H1 (cell line): ENCODE measurements around the gene GPR35. TPM values are rescaled to one million over a fixed set of nuclear protein-coding genes. Genes with fewer than 3 reads are reported as not detected.

ENCODE experiments used
- CTCF ChIA-PET: fragments of 300-600 bp; sonication (Branson Sonifier 250); formaldehyde crosslinking; loops from one replicate; lab custom pipeline; 2021; ENCODE audit not compliant: partially characterized antibody; lab: Charles Lee
- POLR2A ChIA-PET: fragments of 300-600 bp; sonication (Branson Sonifier 250); formaldehyde crosslinking; loops from one replicate; lab custom pipeline; 2021; ENCODE audit warnings: inconsistent platforms; ENCODE audit not compliant: partially characterized antibody; lab: Charles Lee
- DNase-seq, 2 experiments: peaks; one replicate each; pipeline versions ENCODE4 v3.0.0 to v3.0.0-alpha.2; 2010 to 2022; ENCODE audit warnings: low spot score in 2 of 2, low read depth in 1 of 2, mixed read lengths in 1 of 2
- FAIRE-seq: peaks from 2 replicates; lab custom pipeline; 2011; peaks lifted over from hg19 to GRCh38; lab: Jason Lieb, UNC
- H2AFZ ChIP-seq: 2 replicates; pipeline ENCODE4 v1.8.1; 2012; ENCODE audit warnings: low read length, inconsistent platforms
- H2AK5ac ChIP-seq: 2 replicates; pipeline ENCODE4 v1.6.1; 2013; ENCODE audit warnings: low read depth, low read length
- H2BK120ac ChIP-seq: replicated peaks from 2 replicates; pipeline ENCODE3; 2013; ENCODE audit warnings: low read depth, low read length, inconsistent platforms
- H2BK12ac ChIP-seq: 2 replicates; pipeline ENCODE4 v1.6.1; 2013; ENCODE audit warnings: low read depth, low read length
- H2BK15ac ChIP-seq: 2 replicates; pipeline ENCODE4 v1.6.1; 2013; ENCODE audit warnings: low read length
- H2BK20ac ChIP-seq: 2 replicates; pipeline ENCODE4 v1.6.1; 2013; ENCODE audit warnings: low read length
- H2BK5ac ChIP-seq: 2 replicates; pipeline ENCODE4 v1.6.1; 2013; ENCODE audit warnings: low read depth, low read length
- H3K14ac ChIP-seq: 2 replicates; pipeline ENCODE4 v1.6.1; 2013; ENCODE audit warnings: inconsistent platforms; ENCODE audit not compliant: insufficient read length
- H3K18ac ChIP-seq: 2 replicates; pipeline ENCODE4 v1.6.1; 2013; ENCODE audit warnings: low read length; ENCODE audit errors: extremely low read depth
- H3K23ac ChIP-seq: 2 replicates; pipeline ENCODE4 v1.6.1; 2013; ENCODE audit warnings: inconsistent platforms; ENCODE audit not compliant: insufficient read length
- H3K23me2 ChIP-seq: 2 replicates; pipeline ENCODE4 v1.6.1; 2013; ENCODE audit warnings: low read depth, low read length
- H3K27ac ChIP-seq: 2 replicates; pipeline ENCODE4 v1.6.1; 2011; ENCODE audit warnings: low read depth, low read length, inconsistent platforms
- H3K27me3 ChIP-seq, 4 experiments: replicated peaks in 1 of 4; 1 replicate in 1 of 4; 2 replicates in 3 of 4; pipeline versions ENCODE4 v1.6.1 to v1.8.1; 2011 to 2013; ENCODE audit warnings: low read length in 3 of 4, mild to moderate bottlenecking in 3 of 4, inconsistent platforms in 2 of 4, mixed read lengths in 2 of 4, moderate library complexity in 1 of 4; ENCODE audit not compliant: control insufficient read depth in 3 of 4, insufficient read depth in 3 of 4; ENCODE audit errors: extremely low read depth in 1 of 4
- H3K36me3 ChIP-seq, 4 experiments: 2 replicates each; pipeline versions ENCODE4 v1.6.1 to v1.8.1; 2011 to 2013; ENCODE audit warnings: mild to moderate bottlenecking in 4 of 4, low read length in 3 of 4, moderate library complexity in 2 of 4, control low read depth in 1 of 4, inconsistent platforms in 1 of 4; ENCODE audit not compliant: insufficient read depth in 4 of 4, control insufficient read depth in 2 of 4
- H3K4ac ChIP-seq: replicated peaks from 2 replicates; pipeline ENCODE3; 2013; ENCODE audit warnings: low read length, low read depth, mixed read lengths, inconsistent platforms; ENCODE audit not compliant: insufficient read length
- H3K4me1 ChIP-seq, 4 experiments: replicated peaks in 1 of 4; 1 replicate in 1 of 4; 2 replicates in 3 of 4; pipeline versions ENCODE4 v1.6.1 to v1.8.1; 2011 to 2013; ENCODE audit warnings: low read length in 3 of 4, inconsistent platforms in 2 of 4, mixed read lengths in 1 of 4; ENCODE audit not compliant: insufficient read depth in 4 of 4, control insufficient read depth in 3 of 4
- H3K4me2 ChIP-seq, 2 experiments: 2 replicates each; pipeline versions ENCODE4 v1.6.1 to v1.8.1; 2011 to 2013; ENCODE audit warnings: low read depth in 2 of 2, low read length in 2 of 2, control low read depth in 1 of 2, inconsistent platforms in 1 of 2, mild to moderate bottlenecking in 1 of 2; ENCODE audit not compliant: insufficient read depth in 1 of 2
- H3K4me3 ChIP-seq, 4 experiments: fragments of 200-600, 300-600 bp in 1 of 4; sonication (generic), shearing (Covaris generic), sonication (Bioruptor Twin) in 1 of 4; 2 replicates each; pipeline versions ENCODE4 v1.5.1 to v1.8.1; 2011 to 2016; ENCODE audit warnings: low read length in 4 of 4, low read depth in 3 of 4, control low read depth in 2 of 4, inconsistent platforms in 2 of 4, mild to moderate bottlenecking in 2 of 4, mixed read lengths in 1 of 4, moderate library complexity in 1 of 4; ENCODE audit not compliant: insufficient read depth in 2 of 4; ENCODE audit errors: extremely low read depth in 1 of 4
- H3K56ac ChIP-seq: replicated peaks from 2 replicates; pipeline ENCODE3; 2013; ENCODE audit warnings: low read depth, mild to moderate bottlenecking, mixed read lengths, low read length, inconsistent platforms; ENCODE audit not compliant: insufficient read length
- H3K79me1 ChIP-seq: 2 replicates; pipeline ENCODE4 v1.6.1; 2013; ENCODE audit warnings: low read depth, low read length, control low read depth
- H3K79me2 ChIP-seq, 2 experiments: 2 replicates each; pipeline versions ENCODE4 v1.6.1 to v1.8.1; 2012 to 2013; ENCODE audit warnings: low read length in 2 of 2, mild to moderate bottlenecking in 2 of 2, inconsistent platforms in 1 of 2; ENCODE audit not compliant: insufficient read depth in 2 of 2, control insufficient read depth in 1 of 2
- H3K9ac ChIP-seq, 4 experiments: replicated peaks in 1 of 4; 1 replicate in 1 of 4; 2 replicates in 3 of 4; pipeline versions ENCODE4 v1.6.1 to v1.8.1; 2011 to 2013; ENCODE audit warnings: low read depth in 3 of 4, low read length in 3 of 4, control low read depth in 2 of 4, mild to moderate bottlenecking in 2 of 4, moderate library complexity in 2 of 4, inconsistent platforms in 1 of 4; ENCODE audit errors: extremely low read depth in 1 of 4
- H3K9me3 ChIP-seq, 2 experiments: 2 replicates each; pipeline versions ENCODE4 v1.6.1 to v1.8.1; 2012 to 2013; ENCODE audit warnings: mild to moderate bottlenecking in 2 of 2, moderate library complexity in 2 of 2, control low read depth in 1 of 2, inconsistent platforms in 1 of 2, low read depth in 1 of 2, low read length in 1 of 2, mixed read lengths in 1 of 2; ENCODE audit not compliant: insufficient read depth in 2 of 2
- H4K20me1 ChIP-seq, 2 experiments: replicated peaks in 1 of 2; 2 replicates each; pipeline versions ENCODE3 to v1.8.1; 2011 to 2013; ENCODE audit warnings: inconsistent platforms in 2 of 2, low read length in 2 of 2, mild to moderate bottlenecking in 1 of 2; ENCODE audit not compliant: insufficient read depth in 2 of 2, control insufficient read depth in 1 of 2
- H4K5ac ChIP-seq: 2 replicates; pipeline ENCODE4 v1.6.1; 2013; ENCODE audit warnings: low read length, low read depth, mixed read lengths, inconsistent platforms; ENCODE audit not compliant: insufficient read length
- H4K8ac ChIP-seq: 2 replicates; pipeline ENCODE4 v1.8.0; 2013; ENCODE audit warnings: mild to moderate bottlenecking, moderate library complexity, low read length, inconsistent platforms; ENCODE audit not compliant: insufficient read depth; ENCODE audit errors: extremely low read depth
- H4K91ac ChIP-seq: replicated peaks from 2 replicates; pipeline ENCODE3; 2013; ENCODE audit warnings: low read length, mixed read lengths, inconsistent platforms; ENCODE audit not compliant: insufficient read length
- HDAC6 ChIP-seq: IDR thresholded peaks from one replicate; pipeline ENCODE4 v1.7.1; 2012; ENCODE audit warnings: low read depth, mild to moderate bottlenecking, inconsistent platforms, low read length, moderate library complexity
- SP4 ChIP-seq: IDR thresholded peaks from 2 replicates; pipeline ENCODE4 v1.6.1; 2012; ENCODE audit warnings: low read length, inconsistent platforms
- WGBS, 2 experiments: shearing (Covaris generic) in 1 of 2; methylation state at CpG; one replicate each; pipeline versions ENCODE4 v1.1.6 to v1.1.7; 2013 to 2015; ENCODE audit warnings: low lambda C conversion rate in 2 of 2, mixed read lengths in 2 of 2, inconsistent platforms in 1 of 2, low coverage in 1 of 2, missing lambda C conversion rate in 1 of 2; ENCODE audit not compliant: insufficient replicate concordance in 2 of 2, insufficient coverage in 1 of 2, insufficient read length in 1 of 2; ENCODE audit errors: extremely low coverage in 1 of 2, missing lambda C conversion rate in 1 of 2; 5-methylcytosine and 5-hydroxymethylcytosine counted together
- polyA plus RNA-seq, 7 experiments: library from polyadenylated mRNA; depleted of rRNA in 3 of 7; stranded (reverse) in 5 of 7; unstranded in 2 of 7; fragments of >200 nt in 5 of 7; fragments of 200-250 nt in 2 of 7; gene quantifications; 1 replicate in 5 of 7; 2 replicates in 1 of 7; 4 replicates in 1 of 7; pipeline versions ENCODE4 v1.2.1 to v1.2.3, GENCODE V29; 2011 to 2013; ENCODE audit warnings: missing spikeins in 2 of 7, mixed read lengths in 2 of 7
- total RNA-seq: library from RNA; stranded (reverse); fragmentation: NEBNext Ultra II Directional; extraction: Animal tissue kit (Norgen Biotek cat#: 25700); gene quantifications from 2 replicates; pipeline ENCODE4 v1.2.1, GENCODE V29; 2021

The GPR35 gene
- total and polyA plus RNA-seq, 2 of the 8 experiments (the other 6 are each of a cell fraction or from before 2014, with no cell fraction given) = 0.47 TPM; not detected in 1

DNA sequence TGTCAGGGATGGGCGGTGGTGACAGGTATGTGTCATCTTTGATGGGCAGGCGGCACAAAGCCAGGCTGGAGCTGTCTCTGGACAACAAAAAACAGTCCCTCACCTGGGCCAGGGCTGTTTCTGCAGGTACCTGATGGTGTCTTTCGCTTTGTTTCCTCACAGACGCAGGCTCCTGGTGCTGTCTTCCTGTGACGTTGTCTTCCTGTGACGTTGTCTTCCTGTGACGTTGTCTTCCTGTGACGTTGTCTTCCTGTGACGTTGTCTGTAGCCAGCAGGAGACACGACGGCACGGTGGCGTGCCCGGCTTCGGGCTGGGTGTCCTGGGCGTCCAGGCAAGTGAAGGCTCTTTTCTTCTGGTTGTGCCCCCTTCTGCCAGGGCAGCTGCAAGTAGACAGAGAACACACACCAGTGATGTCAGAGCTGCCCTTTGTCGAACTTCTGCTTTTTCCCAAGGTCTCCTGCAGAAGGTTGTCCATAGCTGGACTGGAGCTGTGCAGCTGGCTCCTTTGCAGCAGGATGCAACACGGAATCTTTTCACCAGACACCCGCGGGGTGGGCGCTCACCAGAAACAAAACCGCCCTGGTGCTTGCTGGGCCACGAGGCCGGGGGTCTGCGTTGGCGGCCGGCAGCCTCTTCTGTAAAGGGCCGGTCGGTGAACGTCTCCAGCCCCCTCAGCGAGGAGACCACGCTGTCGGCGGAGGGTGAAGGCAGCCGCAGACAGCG, 21.1 kb downstream of the GPR35 start:
- no peak overlapping the region for H3K14ac ChIP-seq
- DNase-seq (peak in 1 of 2 experiments; percentile 33), FAIRE-seq (no peak)
- H3K23me2 ChIP-seq = no peaks in the 10 kb centered on the region
- no peak overlapping the region for H2BK15ac ChIP-seq
- no peak overlapping the region for H2BK20ac ChIP-seq
- POLR2A ChIA-PET = no interaction called here
- peaks cover 0 to 4% (median 2%) of the 10 kb centered on the region in 4 experiments; a peak in 3 of 7 replicates for H3K27me3 ChIP-seq
- no peak overlapping the region for H3K9ac ChIP-seq
- no peak overlapping the region for H3K4me2 ChIP-seq
- no peaks in the 10 kb centered on the region for H3K36me3 ChIP-seq
- no peak overlapping the region for H3K4ac ChIP-seq
- no peak overlapping the region for H4K5ac ChIP-seq
- TF ChIP-seq HDAC6 = no peak
- no peak for TF ChIP-seq SP4
- no peak overlapping the region for H2AFZ ChIP-seq
- no peak overlapping the region for H3K56ac ChIP-seq
- no peak overlapping the region for H3K23ac ChIP-seq
- H4K8ac ChIP-seq = no peak overlapping the region
- no peak overlapping the region for H2BK12ac ChIP-seq
- H4K20me1 ChIP-seq = no peaks in the 10 kb centered on the region
- H3K79me1 ChIP-seq = no peaks in the 10 kb centered on the region
- H3K79me2 ChIP-seq = no peaks in the 10 kb centered on the region
- H3K4me1 ChIP-seq = peaks cover 0 to 10% (median 6%) of the 10 kb centered on the region in 4 experiments; a peak in 5 of 7 replicates
- H2AK5ac ChIP-seq = no peak overlapping the region
- no peak overlapping the region for H3K18ac ChIP-seq
- 96% methylated on average over 30 of the region's 36 CpGs; no CpG with 5 or more reads in 1 of the 2 experiments for WGBS, 2 experiments
- no peak overlapping the region for H4K91ac ChIP-seq
- CTCF ChIA-PET = interaction anchor here (1.5 to 2.0 kb wide), 2 partner anchors 24 to 43 kb away, joined by 3 to 6 read pairs; no protein-coding TSS in a partner anchor
- H3K4me3 ChIP-seq = no peak overlapping the region
- no peak overlapping the region for H2BK5ac ChIP-seq
- no peak overlapping the region for H3K27ac ChIP-seq
- no peak overlapping the region for H2BK120ac ChIP-seq
- no peaks in the 10 kb centered on the region for H3K9me3 ChIP-seq
